ENCODE measurements around the gene CELA3A. TPM values are rescaled to one million over a fixed set of nuclear protein-coding genes. Genes with fewer than 3 reads are reported as not detected.
"Not testable (repeated sequence)": the region's sequence is repeated elsewhere in the genome, so short reads cannot be mapped to it uniquely, and the experiment has no call there.

The CELA3A gene
- total and polyA plus RNA-seq, 8 donors: 17,183 to 55,024 (median 32,768) TPM

DNA sequence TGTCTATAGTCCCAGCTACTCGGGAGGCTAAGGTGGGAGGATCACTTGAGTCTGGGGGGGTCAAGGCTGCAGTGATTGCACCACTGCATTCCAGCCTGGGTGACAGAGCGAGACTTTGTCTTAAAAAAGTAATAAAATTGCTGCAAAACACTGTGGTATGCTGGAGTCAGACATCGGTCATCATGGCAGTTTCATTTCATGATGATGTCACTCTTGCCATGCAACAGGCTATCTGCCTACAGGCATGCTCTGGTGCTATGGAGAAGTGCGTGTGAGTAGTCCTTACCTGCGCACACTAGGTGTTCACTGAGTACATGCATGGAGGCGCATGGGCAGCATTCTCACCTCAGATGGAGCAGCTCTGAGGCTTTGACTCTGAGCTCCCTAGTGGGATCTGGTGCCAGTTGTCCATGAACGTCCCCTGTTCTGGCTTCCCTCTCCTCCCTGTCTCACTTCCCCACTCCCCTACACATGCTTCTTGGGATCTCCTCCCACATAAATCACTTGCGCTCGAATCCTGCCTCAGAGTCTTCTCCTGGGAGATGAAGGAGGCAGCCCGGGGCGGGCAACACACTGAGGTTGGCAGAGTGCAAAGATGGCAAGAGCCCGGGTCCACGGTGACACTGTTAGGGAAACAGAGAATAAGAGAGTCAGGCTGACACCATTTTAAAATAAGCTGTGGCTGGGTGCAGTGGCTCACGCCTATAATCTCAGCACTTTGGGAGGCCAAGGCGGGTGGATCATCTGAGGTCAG, 35.0 kb upstream of the CELA3A start:
- Histone ChIP-seq H3K36me3 (no peaks in the 10 kb centered on the region), H3K27ac (no peak overlapping the region), H3K9me3 (no peaks in the 10 kb centered on the region), H3K4me1 (peaks cover 0 to 4% (median 0%) of the 10 kb centered on the region in 3 donors), H3K27me3 (no peaks in the 10 kb centered on the region), H3K4me3 (no peak overlapping the region)
- 91 to 92% methylated on average over 15 of the region's 15 CpGs for WGBS, 2 donors
- ATAC-seq (no peak), FAIRE-seq (no peak), DNase-seq (no peak)
- intact Hi-C loops (cut with DNase I): loop anchor here in 1 of 3 donors (10.0 kb wide), 1 partner anchor 182 kb away; the partner anchor contains the start of gene USP48
- TF ChIP-seq, protein P1, sequence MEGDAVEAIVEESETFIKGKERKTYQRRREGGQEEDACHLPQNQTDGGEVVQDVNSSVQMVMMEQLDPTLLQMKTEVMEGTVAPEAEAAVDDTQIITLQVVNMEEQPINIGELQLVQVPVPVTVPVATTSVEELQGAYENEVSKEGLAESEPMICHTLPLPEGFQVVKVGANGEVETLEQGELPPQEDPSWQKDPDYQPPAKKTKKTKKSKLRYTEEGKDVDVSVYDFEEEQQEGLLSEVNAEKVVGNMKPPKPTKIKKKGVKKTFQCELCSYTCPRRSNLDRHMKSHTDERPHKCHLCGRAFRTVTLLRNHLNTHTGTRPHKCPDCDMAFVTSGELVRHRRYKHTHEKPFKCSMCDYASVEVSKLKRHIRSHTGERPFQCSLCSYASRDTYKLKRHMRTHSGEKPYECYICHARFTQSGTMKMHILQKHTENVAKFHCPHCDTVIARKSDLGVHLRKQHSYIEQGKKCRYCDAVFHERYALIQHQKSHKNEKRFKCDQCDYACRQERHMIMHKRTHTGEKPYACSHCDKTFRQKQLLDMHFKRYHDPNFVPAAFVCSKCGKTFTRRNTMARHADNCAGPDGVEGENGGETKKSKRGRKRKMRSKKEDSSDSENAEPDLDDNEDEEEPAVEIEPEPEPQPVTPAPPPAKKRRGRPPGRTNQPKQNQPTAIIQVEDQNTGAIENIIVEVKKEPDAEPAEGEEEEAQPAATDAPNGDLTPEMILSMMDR (IDR thresholded peaks at IDR 0.05): no peak

DNA sequence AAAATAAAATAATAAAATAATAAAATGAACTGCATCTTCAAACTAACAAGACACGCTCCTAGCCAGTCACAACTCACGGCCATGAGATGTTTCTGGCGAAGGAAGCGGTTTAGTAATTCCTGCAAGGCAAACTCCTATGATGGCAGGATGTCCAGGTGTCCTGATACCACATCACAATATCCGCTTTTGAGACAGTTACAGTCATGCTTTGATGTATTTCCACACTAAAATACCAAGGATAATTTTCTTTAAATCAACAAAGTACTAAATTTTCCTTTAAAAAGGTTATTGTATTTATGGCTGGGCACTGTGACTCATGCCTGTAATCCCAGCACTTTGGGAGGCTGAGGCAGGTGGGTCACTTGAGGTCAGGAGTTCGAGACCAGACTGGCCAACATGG, 34.2 kb upstream of the CELA3A start:
- not testable (repeated sequence) for H3K9me3 ChIP-seq, FAIRE-seq, H3K4me1 ChIP-seq, DNase-seq, H3K4me3 ChIP-seq, H3K36me3 ChIP-seq, H3K27me3 ChIP-seq, H3K27ac ChIP-seq, ATAC-seq
- intact Hi-C loops (cut with DNase I): loop anchor here in 1 of 3 donors (10.0 kb wide), 1 partner anchor 182 kb away; the partner anchor contains the start of gene USP48
- WGBS, 2 donors: 91 to 96% methylated on average over 6 of the region's 6 CpGs

DNA sequence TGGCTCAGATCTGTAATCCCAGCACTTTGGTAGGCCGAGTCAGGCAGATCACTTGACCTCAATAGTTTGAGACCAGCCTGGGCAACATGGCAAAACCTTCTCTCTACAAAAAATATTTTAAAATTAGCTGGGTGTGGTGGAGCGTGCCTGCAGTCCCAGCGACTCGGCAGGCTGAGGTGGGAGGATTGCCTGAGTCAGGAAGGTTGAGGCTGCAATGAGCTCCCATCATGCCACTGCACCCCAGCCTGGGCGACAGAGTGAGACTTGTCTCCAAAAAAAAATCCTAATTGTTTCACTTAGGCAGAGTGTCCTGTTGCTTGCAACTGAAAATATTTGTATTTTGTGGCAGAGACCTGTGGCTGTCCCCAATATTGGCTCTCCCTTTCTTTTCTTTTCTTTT, 32.4 kb upstream of the CELA3A start:
- not testable (repeated sequence) for H3K4me3 ChIP-seq, H3K9me3 ChIP-seq, DNase-seq, H3K27ac ChIP-seq, FAIRE-seq, ATAC-seq, H3K27me3 ChIP-seq, H3K36me3 ChIP-seq
- intact Hi-C loops (cut with DNase I): loop anchor here in 1 of 3 donors (10.0 kb wide), 1 partner anchor 184 kb away; the partner anchor contains the start of gene USP48
- 83 to 92% methylated on average over 5 of the region's 5 CpGs for WGBS, 2 donors
- H3K4me1 ChIP-seq: peaks cover 4 to 14% (median 6%) of the 10 kb centered on the region in 3 donors

DNA sequence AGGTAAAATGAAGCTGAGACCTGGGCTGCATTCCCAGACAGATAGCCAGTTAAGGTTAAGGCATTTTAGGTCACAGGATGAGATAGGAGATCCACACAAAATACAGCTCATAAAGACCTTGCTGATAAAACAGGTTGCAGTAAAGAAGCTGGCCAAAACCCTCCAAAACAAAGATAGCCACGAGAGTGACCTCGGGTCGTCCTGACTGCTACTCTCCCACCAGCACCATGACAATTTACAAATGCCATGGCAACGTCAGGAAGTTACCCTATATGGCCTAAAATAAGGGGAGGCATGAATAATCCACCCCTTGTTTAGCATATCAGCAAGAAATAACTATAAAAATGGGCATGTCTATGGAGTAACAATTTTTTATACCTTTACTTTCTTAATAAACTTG, 30.9 kb upstream of the CELA3A start:
- Histone ChIP-seq H3K4me1 (peaks cover 4 to 14% (median 6%) of the 10 kb centered on the region in 3 donors), H3K27ac (peak overlapping the region in 2 of 4 donors; percentile 78 to 81)
- H3K27me3 ChIP-seq; H3K4me3 ChIP-seq; H3K36me3 ChIP-seq; intact Hi-C loops (cut with DNase I); ATAC-seq; DNase-seq; FAIRE-seq; H3K9me3 ChIP-seq: not testable (repeated sequence)
- 11 to 19% methylated on average over 4 of the region's 4 CpGs for WGBS, 2 donors

DNA sequence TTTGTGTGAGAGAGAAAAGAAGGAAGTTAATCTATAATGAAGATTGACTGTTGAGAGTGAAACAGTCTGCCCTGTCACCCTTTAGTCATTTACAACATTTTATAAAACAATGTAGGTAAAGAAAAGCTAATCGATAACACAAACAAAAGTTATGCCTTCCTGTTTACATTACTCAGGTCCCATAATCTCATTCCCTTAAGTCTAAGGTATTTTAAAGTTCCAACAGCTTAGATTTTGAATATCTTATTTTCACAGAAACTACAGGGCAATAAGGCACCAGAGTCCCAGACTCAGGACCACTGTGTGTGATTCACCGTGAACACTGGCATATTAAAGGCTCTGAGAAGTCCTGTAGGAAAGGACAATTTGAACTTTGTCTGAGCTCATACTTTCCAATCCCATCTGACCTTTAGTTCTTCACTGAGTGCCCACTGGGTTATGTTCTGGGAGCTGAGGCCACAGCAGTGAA, 28.4 kb upstream of the CELA3A start:
- 14 to 26% methylated on average over 2 of the region's 2 CpGs for WGBS, 2 donors
- H3K27me3 ChIP-seq; H3K4me3 ChIP-seq; DNase-seq; intact Hi-C loops (cut with DNase I); FAIRE-seq; H3K9me3 ChIP-seq; H3K36me3 ChIP-seq: not testable (repeated sequence)
- peak; percentile 1 to 9 (median 4) for ATAC-seq
- H3K27ac ChIP-seq: peak overlapping the region; percentile 71 to 80 (median 78)
- H3K4me1 ChIP-seq: peaks cover 4 to 20% (median 6%) of the 10 kb centered on the region in 3 donors

DNA sequence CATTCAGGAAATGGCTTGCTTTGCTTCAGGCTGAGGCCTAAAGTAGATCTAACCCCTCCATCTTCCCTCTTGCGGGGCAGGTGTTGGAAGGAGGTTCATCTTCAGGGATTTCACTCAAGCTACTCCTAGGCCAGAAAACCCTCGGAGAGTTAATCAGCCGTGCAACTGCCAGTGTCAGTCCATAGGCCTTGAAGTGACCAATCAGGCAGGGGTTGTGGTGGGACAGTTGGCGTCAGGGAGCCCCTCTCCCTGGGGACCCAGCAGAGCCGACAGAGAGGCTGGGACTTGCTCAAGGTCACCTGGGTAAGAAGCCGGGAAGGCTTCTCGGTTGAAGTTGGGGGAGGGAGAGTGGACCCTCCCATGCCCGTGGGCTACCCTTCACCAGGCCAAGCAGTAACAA, 27.5 kb upstream of the CELA3A start:
- FAIRE-seq; intact Hi-C loops (cut with DNase I); H3K4me3 ChIP-seq; H3K27me3 ChIP-seq; H3K9me3 ChIP-seq; H3K36me3 ChIP-seq: not testable (repeated sequence)
- 17% methylated on average over 6 to 8 of the region's 8 CpGs for WGBS, 2 donors
- peak in 1 of 6 donors; percentile 60 for DNase-seq
- peak overlapping the region; percentile 71 to 80 (median 78) for H3K27ac ChIP-seq
- ATAC-seq: peak; percentile 5 to 25 (median 9)
- H3K4me1 ChIP-seq: peaks cover 4 to 20% (median 6%) of the 10 kb centered on the region in 3 donors

DNA sequence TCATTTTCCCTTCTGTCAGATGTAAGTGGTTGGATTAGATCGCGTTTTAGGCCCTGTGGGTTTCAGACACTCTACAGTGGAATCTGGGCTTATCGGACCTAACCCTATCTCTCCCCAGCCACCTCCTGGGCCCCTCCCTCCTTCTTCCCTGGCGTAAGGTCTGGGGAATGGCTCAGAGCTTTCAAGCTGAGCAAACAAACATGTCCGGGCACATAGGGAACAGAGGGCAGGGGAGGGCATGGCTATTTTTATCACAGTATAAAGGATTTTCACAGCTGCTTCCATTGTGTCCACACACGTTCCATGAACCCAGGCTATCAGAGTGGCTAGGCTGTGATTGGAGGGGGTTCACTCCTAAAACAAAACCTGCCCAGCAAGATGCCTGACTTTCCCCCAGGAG, 26.8 kb upstream of the CELA3A start:
- peak; percentile 57 to 77 (median 70) for ATAC-seq
- FAIRE-seq; H3K9me3 ChIP-seq; intact Hi-C loops (cut with DNase I); H3K27me3 ChIP-seq; H3K4me3 ChIP-seq; H3K36me3 ChIP-seq: not testable (repeated sequence)
- Histone ChIP-seq H3K4me1 (peaks cover 4 to 20% (median 6%) of the 10 kb centered on the region in 3 donors), H3K27ac (peak overlapping the region; percentile 71 to 80 (median 78))
- WGBS, 2 donors: 12 to 14% methylated on average over 6 of the region's 6 CpGs
- DNase-seq: peak in 5 of 6 donors; percentile 80 to 93 (median 87)

DNA sequence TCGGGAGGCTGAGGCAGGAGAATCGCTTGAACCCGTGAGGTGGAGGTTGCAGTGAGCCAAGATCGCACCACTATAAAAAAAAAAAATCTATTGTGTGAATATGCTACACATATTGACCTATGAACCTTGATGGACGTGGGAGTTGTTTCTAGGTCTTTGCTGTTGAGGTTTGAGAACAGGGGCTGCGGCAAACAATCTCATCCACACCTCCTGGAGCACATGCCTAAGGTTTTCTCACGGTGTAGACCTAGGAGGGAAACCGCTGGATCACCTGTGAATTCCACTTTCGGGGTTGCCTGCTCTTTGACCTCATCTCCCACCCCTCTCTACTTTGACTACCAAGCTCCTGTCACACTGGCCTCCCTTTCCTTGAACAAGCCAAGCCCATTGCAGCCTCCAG, 26.2 kb upstream of the CELA3A start:
- ATAC-seq (peak in 3 of 4 donors; percentile 1 to 8 (median 2)), DNase-seq (peak in 1 of 6 donors; percentile 40)
- H3K36me3 ChIP-seq; FAIRE-seq; intact Hi-C loops (cut with DNase I); H3K27me3 ChIP-seq; H3K9me3 ChIP-seq: not testable (repeated sequence)
- Histone ChIP-seq H3K4me3 (peak overlapping the region in 1 of 4 donors; percentile 11), H3K27ac (peak overlapping the region; percentile 63 to 77 (median 70)), H3K4me1 (peaks cover 4 to 20% (median 6%) of the 10 kb centered on the region in 3 donors)
- 34 to 49% methylated on average over 8 to 9 of the region's 9 CpGs for whole genome bisulfite sequencing, 2 donors

DNA sequence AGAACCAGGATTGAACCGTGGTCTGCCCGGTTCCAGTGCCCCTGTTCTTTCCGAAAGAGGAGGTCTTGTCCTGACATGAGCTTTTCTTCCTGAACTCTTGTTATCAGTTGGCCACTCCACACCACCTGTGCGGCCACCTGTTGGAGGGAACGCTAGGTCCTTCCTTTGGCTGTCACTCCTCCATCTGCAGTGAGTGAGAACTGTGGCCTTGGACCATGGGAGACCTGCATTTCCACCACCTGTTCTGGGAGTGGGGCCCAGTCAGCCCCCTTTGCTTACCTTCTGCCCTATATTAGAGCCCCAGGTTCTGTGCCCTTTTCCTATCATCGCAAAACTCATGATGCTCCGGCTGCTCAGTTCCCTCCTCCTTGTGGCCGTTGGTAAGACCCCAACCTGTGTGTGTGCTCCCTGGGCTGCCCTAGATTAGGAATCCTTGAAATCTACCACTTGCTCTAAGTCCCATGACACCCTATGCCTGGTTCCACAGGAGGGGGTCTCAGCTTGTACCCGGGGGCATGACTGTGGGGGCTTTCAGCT, 24.7 kb upstream of the CELA3A start, which contains the start of gene CELA3B:
Gene CELA3B, plus strand, starts transcription at position 320 of the 537 bp plus-strand sequence. Its CDS starts 18 bp downstream, at position 338.
- intact Hi-C loops (cut with DNase I); H3K36me3 ChIP-seq; H3K9me3 ChIP-seq; H3K27me3 ChIP-seq; FAIRE-seq: not testable (repeated sequence)
- Histone ChIP-seq H3K4me3 (peak within 1 kb of the TSS; percentile 10 to 45 (median 34)), H3K27ac (peak within 1 kb of the TSS; percentile 64 to 77 (median 70)), H3K4me1 (peaks cover 0 to 19% (median 6%) of the 10 kb centered on the region in 3 donors)
- peak; percentile 74 to 95 (median 92) for DNase-seq
- WGBS, 2 donors: 41 to 43% methylated on average over 7 to 9 of the region's 9 CpGs
- ATAC-seq: peak; percentile 43 to 59 (median 46)

DNA sequence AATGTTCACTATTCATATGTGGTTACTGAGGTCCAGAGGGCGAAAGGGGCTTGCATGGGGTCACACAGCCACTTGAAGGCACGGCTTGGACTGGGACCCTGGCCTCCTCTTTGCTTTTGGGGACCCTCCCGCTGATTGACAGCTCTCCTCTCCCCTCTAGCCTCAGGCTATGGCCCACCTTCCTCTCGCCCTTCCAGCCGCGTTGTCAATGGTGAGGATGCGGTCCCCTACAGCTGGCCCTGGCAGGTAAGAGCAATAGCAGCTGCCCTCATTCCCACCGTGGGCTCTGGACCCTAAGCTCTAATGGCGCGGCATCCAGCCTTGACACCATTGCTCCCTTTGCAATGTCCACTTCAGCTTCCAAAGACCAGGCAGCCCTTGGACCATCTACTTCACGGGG, 23.2 kb upstream of the CELA3A start:
- intact Hi-C loops (cut with DNase I); DNase-seq; H3K27me3 ChIP-seq; FAIRE-seq; ATAC-seq; H3K36me3 ChIP-seq; H3K9me3 ChIP-seq: not testable (repeated sequence)
- peak overlapping the region; percentile 33 to 82 (median 60) for H3K27ac ChIP-seq
- H3K4me1 ChIP-seq: peaks cover 0 to 12% (median 6%) of the 10 kb centered on the region in 3 donors
- 38 to 42% methylated on average over 11 of the region's 11 CpGs for WGBS, 2 donors
- peak overlapping the region; percentile 7 to 45 (median 36) for H3K4me3 ChIP-seq
